Kidney epithelial cell (primary cell): ENCODE data around the gene ZMIZ1. TPM values are rescaled to one million over a fixed set of nuclear protein-coding genes. Genes with fewer than 3 reads are reported as not detected.

Experiments
- DNase-seq: peaks from one replicate; pipeline ENCODE4 v3.0.0-alpha.2; 2010; ENCODE audit warnings: low read depth
- H3K27me3 ChIP-seq: 2 replicates; pipeline ENCODE4 v1.6.0; 2011; ENCODE audit warnings: low read length; ENCODE audit not compliant: control insufficient read depth, insufficient read depth
- H3K36me3 ChIP-seq: 2 replicates; pipeline ENCODE4 v1.5.1; 2011; ENCODE audit warnings: low read length; ENCODE audit not compliant: control insufficient read depth, insufficient read depth
- H3K4me3 ChIP-seq: 2 replicates; pipeline ENCODE4 v1.5.1; 2011; ENCODE audit warnings: low read depth, mild to moderate bottlenecking, control low read depth, low read length
- total RNA-seq: library from RNA; depleted of rRNA; stranded (reverse); fragments of >200 nt; gene quantifications from 2 replicates; pipeline ENCODE4 v1.2.3, GENCODE V29; 2015
- TF ChIP-seq, protein P1 (sequence below): IDR thresholded peaks from 2 replicates; pipeline ENCODE4 v1.5.1; 2011; ENCODE audit warnings: mild to moderate bottlenecking, moderate library complexity, low read length, control low read depth, inconsistent platforms; ENCODE audit not compliant: insufficient read depth, poor library complexity, severe bottlenecking

Gene ZMIZ1
- total RNA-seq, 1 donor from 2014 or later: 57.5 TPM

DNA sequence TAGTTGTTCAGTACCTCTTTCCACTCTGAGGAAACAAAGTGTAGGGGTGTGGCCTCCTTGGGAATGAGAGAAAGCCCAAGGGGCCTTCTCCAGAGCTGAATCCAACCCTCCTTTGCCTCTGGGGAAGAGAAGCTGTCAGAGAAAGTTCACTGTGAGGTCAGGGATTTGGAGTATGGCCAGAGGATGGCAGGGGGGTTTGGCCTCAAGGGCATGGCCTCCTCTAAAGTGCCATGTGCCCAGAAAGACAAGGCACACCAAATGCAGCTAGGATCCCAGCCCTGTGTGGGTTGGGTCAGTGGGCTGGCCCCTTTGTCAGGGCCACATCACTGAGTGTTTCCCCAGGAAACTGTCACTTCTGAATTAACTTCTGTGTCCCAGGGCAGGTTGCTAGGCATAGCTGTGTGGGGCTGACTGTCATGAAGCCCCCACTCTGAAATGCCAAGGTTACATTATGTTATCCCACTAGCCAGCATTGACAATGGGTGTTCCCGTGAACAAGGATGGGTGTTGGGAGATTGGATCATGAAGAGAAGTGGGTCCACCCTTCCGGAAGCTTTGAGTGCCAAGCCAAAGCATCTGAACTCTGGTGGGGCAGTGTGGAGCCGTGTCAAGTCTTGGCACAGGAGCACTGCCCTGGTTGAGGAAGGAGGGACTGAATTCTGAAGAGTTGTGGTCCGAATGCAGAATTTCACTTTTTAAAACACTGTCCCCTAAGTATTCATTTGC, 123.3 kb downstream of the ZMIZ1 start:
- DNase-seq: no peak
- Histone ChIP-seq H3K27me3 (no peaks in the 10 kb centered on the region), H3K36me3 (no peaks in the 10 kb centered on the region), H3K4me3 (no peak overlapping the region)
- TF ChIP-seq, protein P1, sequence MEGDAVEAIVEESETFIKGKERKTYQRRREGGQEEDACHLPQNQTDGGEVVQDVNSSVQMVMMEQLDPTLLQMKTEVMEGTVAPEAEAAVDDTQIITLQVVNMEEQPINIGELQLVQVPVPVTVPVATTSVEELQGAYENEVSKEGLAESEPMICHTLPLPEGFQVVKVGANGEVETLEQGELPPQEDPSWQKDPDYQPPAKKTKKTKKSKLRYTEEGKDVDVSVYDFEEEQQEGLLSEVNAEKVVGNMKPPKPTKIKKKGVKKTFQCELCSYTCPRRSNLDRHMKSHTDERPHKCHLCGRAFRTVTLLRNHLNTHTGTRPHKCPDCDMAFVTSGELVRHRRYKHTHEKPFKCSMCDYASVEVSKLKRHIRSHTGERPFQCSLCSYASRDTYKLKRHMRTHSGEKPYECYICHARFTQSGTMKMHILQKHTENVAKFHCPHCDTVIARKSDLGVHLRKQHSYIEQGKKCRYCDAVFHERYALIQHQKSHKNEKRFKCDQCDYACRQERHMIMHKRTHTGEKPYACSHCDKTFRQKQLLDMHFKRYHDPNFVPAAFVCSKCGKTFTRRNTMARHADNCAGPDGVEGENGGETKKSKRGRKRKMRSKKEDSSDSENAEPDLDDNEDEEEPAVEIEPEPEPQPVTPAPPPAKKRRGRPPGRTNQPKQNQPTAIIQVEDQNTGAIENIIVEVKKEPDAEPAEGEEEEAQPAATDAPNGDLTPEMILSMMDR: no peak

DNA sequence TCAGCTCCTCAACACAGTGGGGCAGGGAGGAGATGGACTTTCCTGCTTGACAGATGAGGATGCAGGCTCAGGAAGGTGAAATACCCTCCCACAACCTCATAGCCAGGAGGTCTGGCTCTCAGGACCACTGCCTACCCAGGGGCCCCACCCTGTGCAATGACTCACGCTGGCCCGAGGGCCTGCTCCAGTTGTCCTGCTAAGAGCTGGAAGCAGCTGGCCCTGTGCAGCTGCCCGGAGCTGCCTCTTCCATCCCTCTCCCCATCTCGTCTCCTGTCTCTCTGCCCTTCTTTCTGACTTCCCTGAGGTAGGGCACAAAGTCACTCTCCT, 123.9 kb downstream of the ZMIZ1 start:
- Histone ChIP-seq H3K4me3 (no peak overlapping the region), H3K36me3 (no peaks in the 10 kb centered on the region), H3K27me3 (no peaks in the 10 kb centered on the region)
- no peak for DNase-seq
- TF ChIP-seq, protein P1: no peak

- H3K4me3 ChIP-seq: no peak overlapping the region
- H3K27me3 ChIP-seq: no peaks in the 10 kb centered on the region
- H3K36me3 ChIP-seq: no peaks in the 10 kb centered on the region
- TF ChIP-seq, protein P1: no peak
- no peak for DNase-seq
Observed at GRCh38 chr10:79193694-79194382, 125.1 kb downstream of the ZMIZ1 start.

DNA sequence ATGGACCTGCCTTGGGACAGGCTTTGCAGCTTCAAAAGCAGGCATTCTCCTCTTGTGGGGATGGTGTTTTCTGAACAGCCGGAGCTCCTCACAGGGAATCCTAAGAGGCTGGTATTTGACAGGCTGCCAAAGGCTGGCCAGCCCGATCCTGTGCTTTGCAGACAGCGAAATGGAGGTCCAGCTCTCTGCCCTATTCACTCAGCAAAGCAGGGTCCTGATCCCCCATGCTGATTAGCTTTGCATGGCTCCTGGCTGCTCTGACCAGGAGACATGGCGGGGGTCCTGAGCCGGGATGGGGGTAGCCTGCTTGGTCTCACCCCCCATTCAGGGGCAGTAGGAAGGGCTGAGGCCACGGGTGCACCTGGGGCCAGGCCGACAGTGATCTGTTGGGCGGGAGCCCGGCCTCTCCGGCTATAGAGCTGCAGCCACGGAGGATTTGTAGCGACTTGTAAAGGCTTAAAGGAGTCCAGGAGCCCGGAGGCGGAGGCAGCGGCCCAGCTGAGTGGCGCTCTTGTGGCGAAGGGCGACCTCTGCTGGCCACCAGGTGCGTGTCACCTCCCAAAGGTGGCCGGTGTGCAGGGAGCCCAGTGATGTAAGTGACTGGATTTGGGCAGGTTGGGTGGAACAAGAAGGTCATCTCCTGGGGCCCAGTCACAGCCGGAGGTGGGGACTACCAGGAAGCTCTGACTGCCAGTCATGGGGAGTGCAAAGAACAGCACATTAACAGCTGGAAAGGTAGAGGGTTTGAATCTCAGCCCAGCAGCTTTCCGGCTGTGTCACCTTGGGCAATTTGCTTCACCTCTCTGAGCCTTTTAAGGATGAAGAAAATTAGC, 126.5 kb downstream of the ZMIZ1 start:
- TF ChIP-seq, protein P1: peak; percentile 93
- no peak overlapping the region for H3K4me3 ChIP-seq
- H3K36me3 ChIP-seq: no peaks in the 10 kb centered on the region
- H3K27me3 ChIP-seq: no peaks in the 10 kb centered on the region
- no peak for DNase-seq

DNA sequence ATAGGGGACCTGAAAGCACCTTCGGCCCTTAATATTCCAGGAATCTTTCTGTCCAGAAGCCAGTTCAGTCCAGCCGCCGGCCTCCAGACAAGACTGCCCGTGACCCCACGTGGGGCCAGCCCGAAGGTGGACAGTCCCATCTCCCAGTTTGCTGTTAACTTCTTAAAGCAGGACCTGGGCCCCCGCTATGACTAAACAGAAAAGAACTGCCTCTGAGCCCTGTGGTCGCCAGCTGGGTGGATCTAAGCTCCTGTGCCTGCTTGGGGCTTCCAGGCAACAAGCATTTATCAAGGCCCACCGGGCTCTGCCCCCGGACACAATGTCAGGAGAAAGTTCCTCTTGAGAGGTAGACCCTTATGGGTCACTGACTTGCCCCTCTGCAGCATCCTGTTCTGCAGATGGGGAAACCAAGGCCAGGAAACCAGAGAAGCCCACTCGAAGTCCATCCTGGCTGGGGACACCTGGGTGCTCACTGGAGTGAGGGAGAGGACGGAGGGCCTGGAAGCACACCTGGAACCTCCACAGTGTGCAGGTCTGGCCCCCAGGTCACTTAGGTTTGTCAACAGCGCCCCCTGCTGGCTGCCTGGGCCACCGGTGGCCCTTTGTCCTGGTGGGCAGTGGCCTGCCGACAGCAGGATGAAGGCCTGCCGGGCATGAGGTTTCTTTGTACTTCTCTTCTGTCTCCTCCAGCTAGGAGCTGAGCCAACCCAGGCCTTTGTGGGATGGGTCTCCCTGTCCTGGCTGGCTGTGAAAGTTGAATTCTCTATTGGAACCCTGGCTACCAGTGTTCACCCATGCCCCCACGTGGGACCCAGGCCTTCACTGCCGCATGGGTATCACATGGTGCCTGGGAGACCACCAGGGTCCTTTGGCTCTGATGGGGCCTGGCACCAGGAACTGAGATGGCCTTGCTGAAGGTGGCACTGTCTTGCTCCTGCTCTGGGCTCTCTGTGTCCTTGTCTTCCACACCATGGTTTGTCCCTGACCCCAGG, 128.0 kb downstream of the ZMIZ1 start:
- TF ChIP-seq, protein P1: peak; percentile 83

More for the DNA sequence above, 128.0 kb downstream of the ZMIZ1 start:
- Histone ChIP-seq H3K36me3 (no peaks in the 10 kb centered on the region), H3K4me3 (no peak overlapping the region), H3K27me3 (no peaks in the 10 kb centered on the region)
- no peak for DNase-seq
